ENCODE results near the gene CPSF3. TPM values are rescaled to one million over a fixed set of nuclear protein-coding genes. Genes with fewer than 3 reads are reported as not detected.

The CPSF3 gene
- total RNA-seq, 1 experiment from 2014 or later, result 68.5 TPM

- intact Hi-C loops (cut with micrococcal nuclease), result no loop called here
- H3K79me2 ChIP-seq (ENCODE audit: insufficient read depth, low read length), result no peaks in the 10 kb centered on the region
- no peak overlapping the region for H3K9ac ChIP-seq (ENCODE audit: low read length)
- no peaks in the 10 kb centered on the region for H3K4me1 ChIP-seq (ENCODE audit: control insufficient read depth in 1 of 2, insufficient read depth in 2 of 2, low read length in 2 of 2)
- H3K4me3 ChIP-seq (replicated peaks in 1 of 2; ENCODE audit: low read depth in 1 of 2, low read length in 2 of 2), result no peak overlapping the region
- ChIA-PET POLR2A (no interaction called here), CTCF (no interaction called here), RAD21 (ENCODE audit: low non-redundant PET in 1 of 2, low total read pairs in 2 of 2, uncharacterized antibody in 2 of 2, unreplicated experiment in 2 of 2) (no interaction called here)
- no TSS peak for BruUV-seq (replicated peaks)
- peaks cover 14 to 27% of the 10 kb centered on the region in 2 experiments for H3K36me3 ChIP-seq (ENCODE audit: control insufficient read depth in 1 of 2, insufficient read depth in 2 of 2, low read length in 2 of 2)
- TF ChIP-seq, protein P1, sequence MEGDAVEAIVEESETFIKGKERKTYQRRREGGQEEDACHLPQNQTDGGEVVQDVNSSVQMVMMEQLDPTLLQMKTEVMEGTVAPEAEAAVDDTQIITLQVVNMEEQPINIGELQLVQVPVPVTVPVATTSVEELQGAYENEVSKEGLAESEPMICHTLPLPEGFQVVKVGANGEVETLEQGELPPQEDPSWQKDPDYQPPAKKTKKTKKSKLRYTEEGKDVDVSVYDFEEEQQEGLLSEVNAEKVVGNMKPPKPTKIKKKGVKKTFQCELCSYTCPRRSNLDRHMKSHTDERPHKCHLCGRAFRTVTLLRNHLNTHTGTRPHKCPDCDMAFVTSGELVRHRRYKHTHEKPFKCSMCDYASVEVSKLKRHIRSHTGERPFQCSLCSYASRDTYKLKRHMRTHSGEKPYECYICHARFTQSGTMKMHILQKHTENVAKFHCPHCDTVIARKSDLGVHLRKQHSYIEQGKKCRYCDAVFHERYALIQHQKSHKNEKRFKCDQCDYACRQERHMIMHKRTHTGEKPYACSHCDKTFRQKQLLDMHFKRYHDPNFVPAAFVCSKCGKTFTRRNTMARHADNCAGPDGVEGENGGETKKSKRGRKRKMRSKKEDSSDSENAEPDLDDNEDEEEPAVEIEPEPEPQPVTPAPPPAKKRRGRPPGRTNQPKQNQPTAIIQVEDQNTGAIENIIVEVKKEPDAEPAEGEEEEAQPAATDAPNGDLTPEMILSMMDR (IDR thresholded peaks at IDR 0.05 in 2 of 3, conservative IDR thresholded peaks at IDR 0.05 in 1 of 3; ENCODE audit: borderline replicate concordance in 1 of 3, insufficient read depth in 1 of 3, low read depth in 2 of 3, low read length in 2 of 3), result no peak
- TF ChIP-seq CEBPB (IDR thresholded peaks at IDR 0.05; ENCODE audit: low read depth) (no peak), JUND (IDR thresholded peaks at IDR 0.05) (no peak), ELF1 (IDR thresholded peaks at IDR 0.05; ENCODE audit: borderline replicate concordance, low read depth) (no peak), TCF7L2 (IDR thresholded peaks at IDR 0.05; ENCODE audit: borderline replicate concordance, extremely low read depth, insufficient read depth, insufficient read length) (no peak), FOSL1 (IDR thresholded peaks at IDR 0.05; ENCODE audit: low read depth) (no peak), RAD21 (IDR thresholded peaks at IDR 0.05; ENCODE audit: low read depth) (no peak), SRF (IDR thresholded peaks at IDR 0.05; ENCODE audit: low read depth) (no peak), SIN3A (IDR thresholded peaks at IDR 0.05; ENCODE audit: low read depth) (no peak), POLR2AphosphoS5 (IDR thresholded peaks at IDR 0.05; ENCODE audit: low read depth, low read length) (no peak), CBX3 (IDR thresholded peaks at IDR 0.05; ENCODE audit: low read depth) (no peak)
- TF ChIP-seq, protein P2, sequence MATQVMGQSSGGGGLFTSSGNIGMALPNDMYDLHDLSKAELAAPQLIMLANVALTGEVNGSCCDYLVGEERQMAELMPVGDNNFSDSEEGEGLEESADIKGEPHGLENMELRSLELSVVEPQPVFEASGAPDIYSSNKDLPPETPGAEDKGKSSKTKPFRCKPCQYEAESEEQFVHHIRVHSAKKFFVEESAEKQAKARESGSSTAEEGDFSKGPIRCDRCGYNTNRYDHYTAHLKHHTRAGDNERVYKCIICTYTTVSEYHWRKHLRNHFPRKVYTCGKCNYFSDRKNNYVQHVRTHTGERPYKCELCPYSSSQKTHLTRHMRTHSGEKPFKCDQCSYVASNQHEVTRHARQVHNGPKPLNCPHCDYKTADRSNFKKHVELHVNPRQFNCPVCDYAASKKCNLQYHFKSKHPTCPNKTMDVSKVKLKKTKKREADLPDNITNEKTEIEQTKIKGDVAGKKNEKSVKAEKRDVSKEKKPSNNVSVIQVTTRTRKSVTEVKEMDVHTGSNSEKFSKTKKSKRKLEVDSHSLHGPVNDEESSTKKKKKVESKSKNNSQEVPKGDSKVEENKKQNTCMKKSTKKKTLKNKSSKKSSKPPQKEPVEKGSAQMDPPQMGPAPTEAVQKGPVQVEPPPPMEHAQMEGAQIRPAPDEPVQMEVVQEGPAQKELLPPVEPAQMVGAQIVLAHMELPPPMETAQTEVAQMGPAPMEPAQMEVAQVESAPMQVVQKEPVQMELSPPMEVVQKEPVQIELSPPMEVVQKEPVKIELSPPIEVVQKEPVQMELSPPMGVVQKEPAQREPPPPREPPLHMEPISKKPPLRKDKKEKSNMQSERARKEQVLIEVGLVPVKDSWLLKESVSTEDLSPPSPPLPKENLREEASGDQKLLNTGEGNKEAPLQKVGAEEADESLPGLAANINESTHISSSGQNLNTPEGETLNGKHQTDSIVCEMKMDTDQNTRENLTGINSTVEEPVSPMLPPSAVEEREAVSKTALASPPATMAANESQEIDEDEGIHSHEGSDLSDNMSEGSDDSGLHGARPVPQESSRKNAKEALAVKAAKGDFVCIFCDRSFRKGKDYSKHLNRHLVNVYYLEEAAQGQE (IDR thresholded peaks at IDR 0.05; ENCODE audit: low read depth), result no peak
- TF ChIP-seq, protein P3, sequence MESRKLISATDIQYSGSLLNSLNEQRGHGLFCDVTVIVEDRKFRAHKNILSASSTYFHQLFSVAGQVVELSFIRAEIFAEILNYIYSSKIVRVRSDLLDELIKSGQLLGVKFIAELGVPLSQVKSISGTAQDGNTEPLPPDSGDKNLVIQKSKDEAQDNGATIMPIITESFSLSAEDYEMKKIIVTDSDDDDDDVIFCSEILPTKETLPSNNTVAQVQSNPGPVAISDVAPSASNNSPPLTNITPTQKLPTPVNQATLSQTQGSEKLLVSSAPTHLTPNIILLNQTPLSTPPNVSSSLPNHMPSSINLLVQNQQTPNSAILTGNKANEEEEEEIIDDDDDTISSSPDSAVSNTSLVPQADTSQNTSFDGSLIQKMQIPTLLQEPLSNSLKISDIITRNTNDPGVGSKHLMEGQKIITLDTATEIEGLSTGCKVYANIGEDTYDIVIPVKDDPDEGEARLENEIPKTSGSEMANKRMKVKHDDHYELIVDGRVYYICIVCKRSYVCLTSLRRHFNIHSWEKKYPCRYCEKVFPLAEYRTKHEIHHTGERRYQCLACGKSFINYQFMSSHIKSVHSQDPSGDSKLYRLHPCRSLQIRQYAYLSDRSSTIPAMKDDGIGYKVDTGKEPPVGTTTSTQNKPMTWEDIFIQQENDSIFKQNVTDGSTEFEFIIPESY (IDR thresholded peaks at IDR 0.05; ENCODE audit: extremely low read depth, insufficient replicate concordance, low read length), result no peak
- TF ChIP-seq, protein P4, sequence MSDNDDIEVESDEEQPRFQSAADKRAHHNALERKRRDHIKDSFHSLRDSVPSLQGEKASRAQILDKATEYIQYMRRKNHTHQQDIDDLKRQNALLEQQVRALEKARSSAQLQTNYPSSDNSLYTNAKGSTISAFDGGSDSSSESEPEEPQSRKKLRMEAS (IDR thresholded peaks at IDR 0.05), result no peak
- no peaks in the 10 kb centered on the region for H4K20me1 ChIP-seq (ENCODE audit: insufficient read depth)
- H3K9me3 ChIP-seq (ENCODE audit: control insufficient read depth in 1 of 2, insufficient read depth in 1 of 2, low read depth in 1 of 2, low read length in 2 of 2), result no peaks in the 10 kb centered on the region
- no peak overlapping the region for H3K27ac ChIP-seq (ENCODE audit: low read depth, low read length)
- no peaks in the 10 kb centered on the region for H3K27me3 ChIP-seq (ENCODE audit: insufficient read depth, low read length)
- DNase-seq (ENCODE audit: low read depth, low spot score), result no peak
- no peak overlapping the region for H2AFZ ChIP-seq (ENCODE audit: low read depth, low read length, poor library complexity, severe bottlenecking)
- H3K9me2 ChIP-seq (ENCODE audit: insufficient read depth), result no peaks in the 10 kb centered on the region
- no peak for ATAC-seq
- no peak overlapping the region for H3K4me2 ChIP-seq (ENCODE audit: low read length)
Observed at GRCh38 chr2:9460441-9461017, 37.1 kb downstream of the CPSF3 start.

Data from HCT116 (cell line).